NCI-H524 (cell line): ENCODE data around the gene ADAMTS7.
"Not testable (repeated sequence)": the region's sequence is repeated elsewhere in the genome, so short reads cannot be mapped to it uniquely, and the experiment has no call there.

Experiments used
- DNase-seq, 2 experiments: peaks; one replicate each; lab custom pipeline; 2025; lab: John Stamatoyannopoulos, UW

Gene ADAMTS7

GRCh38 chr15:78763796-78764241, 47.4 kb downstream of the ADAMTS7 start:
- no peak for DNase-seq

- no peak for DNase-seq
Measured at GRCh38 chr15:78762985-78763795, 48.1 kb downstream of the ADAMTS7 start.

GRCh38 chr15:78762386-78762961, 48.8 kb downstream of the ADAMTS7 start:
- not testable (repeated sequence) for DNase-seq

DNA sequence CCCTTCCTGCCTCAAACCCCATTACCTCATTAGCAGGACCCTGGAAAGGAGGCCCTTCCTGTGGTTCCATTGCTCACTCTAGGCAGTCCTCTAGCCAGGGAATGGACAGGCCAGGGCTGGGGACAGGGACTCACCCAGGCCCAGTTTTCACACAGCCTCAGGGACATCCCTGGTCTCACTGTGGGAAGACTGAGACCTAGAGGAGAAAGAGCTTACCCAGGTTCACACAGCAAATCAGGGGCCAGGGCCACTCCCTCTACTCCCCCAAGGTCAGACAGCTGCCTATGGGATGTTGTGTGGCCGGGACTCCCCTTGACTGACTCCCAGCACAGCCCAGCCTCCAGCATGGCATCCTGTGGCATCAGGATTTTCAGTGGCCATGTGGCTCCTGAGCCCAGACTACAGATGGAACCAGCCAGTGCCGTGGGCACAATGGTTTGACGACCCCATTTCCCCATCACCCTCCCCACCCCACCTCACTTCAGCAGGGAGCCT, 49.3 kb downstream of the ADAMTS7 start:
- no peak for DNase-seq

GRCh38 chr15:78761475-78761874, 49.8 kb downstream of the ADAMTS7 start:
- DNase-seq = not testable (repeated sequence)

DNA sequence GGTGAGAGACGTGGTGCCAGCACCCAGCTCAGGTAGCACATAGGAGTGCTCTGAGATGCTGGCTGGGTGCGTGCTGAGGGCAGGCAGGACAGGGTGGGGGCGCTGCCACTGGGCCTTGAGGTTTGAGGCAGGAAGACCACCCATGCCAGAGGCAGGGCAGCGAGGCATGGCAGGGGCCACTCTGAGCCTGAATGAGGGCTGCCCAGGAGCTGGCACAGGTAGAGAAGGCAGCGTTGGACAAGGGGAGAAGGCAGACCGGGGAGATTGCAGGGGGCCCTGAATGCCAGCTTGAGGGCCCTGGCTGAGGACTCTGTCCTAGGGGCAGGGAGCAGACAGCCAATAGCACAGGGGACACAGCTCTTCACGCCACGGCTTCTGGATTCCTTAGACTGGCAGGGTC, 50.2 kb downstream of the ADAMTS7 start:
- no peak for DNase-seq

GRCh38 chr15:78760091-78760882, 51.0 kb downstream of the ADAMTS7 start:
- DNase-seq = peak in 1 of 2 experiments; percentile 38

GRCh38 chr15:78759361-78759998, 51.8 kb downstream of the ADAMTS7 start:
- DNase-seq = not testable (repeated sequence)

- DNase-seq = not testable (repeated sequence)
Measured at GRCh38 chr15:78758486-78759200, 52.6 kb downstream of the ADAMTS7 start.

DNA sequence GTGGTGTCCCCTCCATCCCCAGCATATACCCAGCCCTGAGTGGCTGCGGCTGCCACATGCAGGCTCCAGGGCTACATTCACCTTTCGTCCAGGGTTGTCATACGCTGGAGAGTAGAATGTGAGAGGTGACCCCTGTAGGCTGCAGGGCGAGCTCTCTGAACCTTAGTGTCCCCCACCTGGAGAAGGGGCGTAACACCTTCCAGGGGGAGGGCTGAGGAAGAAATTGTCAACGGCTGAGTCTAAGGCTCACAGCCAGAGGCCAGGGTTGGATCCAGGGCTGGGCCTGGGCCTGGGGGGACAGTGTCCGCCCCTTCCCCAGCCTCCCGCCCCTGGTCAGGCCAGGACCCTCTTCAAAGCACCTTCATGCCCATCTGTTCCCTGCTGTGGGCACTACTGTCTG, 53.2 kb downstream of the ADAMTS7 start:
- not testable (repeated sequence) for DNase-seq

- DNase-seq = no peak
Measured at GRCh38 chr15:78757636-78757905, 53.7 kb downstream of the ADAMTS7 start.

GRCh38 chr15:78756781-78757635, 54.3 kb downstream of the ADAMTS7 start:
- not testable (repeated sequence) for DNase-seq

DNA sequence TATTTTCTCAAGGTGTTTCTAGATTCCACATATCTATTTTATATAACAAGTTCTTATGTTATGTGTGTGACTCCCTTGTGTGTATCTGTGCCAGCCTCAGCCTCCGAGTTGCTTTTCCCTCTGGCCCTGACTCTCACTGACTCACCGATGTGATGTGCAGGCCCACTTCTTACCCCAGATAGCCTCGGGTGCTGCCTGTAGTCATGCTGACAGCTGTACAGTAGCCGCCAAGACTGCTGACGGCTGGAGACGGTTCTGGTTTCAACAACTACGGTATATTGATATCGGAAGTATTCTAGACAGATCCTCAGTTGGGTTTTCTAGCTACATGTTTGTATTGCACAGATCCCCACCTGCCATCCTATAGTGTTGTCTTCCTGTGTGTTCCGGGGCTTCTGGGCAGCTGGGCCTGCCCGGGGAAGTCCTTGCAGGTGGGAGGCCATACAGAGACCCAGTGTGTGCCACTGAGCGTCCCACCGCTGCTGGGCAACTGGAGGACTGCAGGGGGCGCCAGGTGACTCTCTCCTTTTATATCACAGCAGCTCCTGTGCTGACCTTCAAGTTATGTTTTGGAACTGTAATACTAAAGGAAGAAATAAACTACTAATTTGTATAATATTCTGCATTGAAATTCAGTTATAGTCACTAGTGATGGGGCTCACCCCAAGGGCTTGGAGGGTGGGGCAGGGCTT, 55.2 kb downstream of the ADAMTS7 start:
- DNase-seq = peak in 1 of 2 experiments; percentile 52

DNA sequence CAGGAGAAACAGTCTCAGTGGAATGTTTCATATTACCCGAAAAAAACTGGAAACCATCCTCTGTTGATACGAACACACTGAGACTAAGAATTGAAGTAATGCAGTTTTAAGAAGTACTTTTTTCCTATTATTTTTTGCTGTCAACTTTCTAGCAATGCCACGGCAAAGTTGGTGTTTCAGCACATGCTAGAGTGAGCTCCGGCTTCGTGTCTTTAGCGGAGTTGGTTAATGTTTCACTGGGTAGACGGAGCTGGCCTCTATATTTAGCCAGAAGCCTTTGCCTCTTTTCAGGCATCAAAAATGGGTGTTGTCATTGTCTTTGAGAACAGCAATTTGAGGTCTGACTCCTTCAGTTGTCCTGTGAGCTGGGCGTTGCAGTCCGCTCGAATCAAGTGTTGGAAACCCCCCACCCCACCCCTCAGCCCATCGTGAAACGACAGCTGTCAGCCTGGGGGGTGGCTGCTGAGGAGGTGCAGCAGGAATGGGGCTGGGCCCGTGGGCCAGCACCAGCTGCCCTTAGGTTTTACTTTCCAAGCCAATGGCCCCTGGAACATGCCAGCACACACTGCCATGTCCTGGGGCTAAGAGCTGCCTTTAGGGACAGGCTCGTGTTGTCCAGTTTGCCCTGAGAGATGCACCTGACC, 56.5 kb downstream of the ADAMTS7 start:
- peak in 1 of 2 experiments; percentile 60 for DNase-seq

DNA sequence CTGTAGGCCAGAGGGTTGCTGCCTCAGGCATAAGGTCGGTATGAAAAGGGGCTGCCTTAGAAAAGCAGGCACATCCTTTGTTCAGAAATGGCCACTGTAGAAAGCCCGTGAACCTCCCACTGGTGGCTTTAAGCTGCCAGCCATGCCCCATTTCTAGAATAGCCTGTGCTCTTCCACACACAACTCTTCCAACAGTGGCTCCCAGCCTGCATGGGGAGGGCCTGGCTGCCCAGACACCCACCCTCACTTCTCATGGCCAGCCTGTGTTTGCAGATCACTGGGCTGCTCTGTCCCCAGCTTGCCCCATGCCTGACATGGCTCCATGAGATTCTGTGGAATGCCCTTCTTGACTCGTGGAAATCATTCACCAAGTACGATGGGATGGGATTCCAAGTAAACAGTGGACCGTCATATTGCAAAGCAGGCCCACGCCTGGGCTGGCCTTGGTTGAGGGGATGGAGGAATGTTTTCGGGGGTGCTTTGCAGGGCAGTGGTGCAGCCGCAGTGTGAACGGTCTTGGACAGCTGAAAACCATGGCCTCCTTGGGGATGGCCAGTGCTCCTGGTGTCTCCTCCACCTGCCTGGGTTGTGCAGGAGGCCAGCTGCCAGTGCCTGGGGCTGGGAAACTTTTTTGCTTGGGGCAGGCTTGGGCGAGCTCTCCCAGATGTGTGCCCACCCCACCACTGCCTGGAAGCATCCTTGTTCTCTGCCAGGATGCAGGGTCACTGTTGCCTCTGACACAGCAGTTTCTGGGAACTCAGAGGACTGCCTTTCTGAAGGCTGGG, 57.3 kb downstream of the ADAMTS7 start:
- DNase-seq = not testable (repeated sequence)

- DNase-seq = not testable (repeated sequence)
Measured at GRCh38 chr15:78753359-78753659, 58.0 kb downstream of the ADAMTS7 start.

DNA sequence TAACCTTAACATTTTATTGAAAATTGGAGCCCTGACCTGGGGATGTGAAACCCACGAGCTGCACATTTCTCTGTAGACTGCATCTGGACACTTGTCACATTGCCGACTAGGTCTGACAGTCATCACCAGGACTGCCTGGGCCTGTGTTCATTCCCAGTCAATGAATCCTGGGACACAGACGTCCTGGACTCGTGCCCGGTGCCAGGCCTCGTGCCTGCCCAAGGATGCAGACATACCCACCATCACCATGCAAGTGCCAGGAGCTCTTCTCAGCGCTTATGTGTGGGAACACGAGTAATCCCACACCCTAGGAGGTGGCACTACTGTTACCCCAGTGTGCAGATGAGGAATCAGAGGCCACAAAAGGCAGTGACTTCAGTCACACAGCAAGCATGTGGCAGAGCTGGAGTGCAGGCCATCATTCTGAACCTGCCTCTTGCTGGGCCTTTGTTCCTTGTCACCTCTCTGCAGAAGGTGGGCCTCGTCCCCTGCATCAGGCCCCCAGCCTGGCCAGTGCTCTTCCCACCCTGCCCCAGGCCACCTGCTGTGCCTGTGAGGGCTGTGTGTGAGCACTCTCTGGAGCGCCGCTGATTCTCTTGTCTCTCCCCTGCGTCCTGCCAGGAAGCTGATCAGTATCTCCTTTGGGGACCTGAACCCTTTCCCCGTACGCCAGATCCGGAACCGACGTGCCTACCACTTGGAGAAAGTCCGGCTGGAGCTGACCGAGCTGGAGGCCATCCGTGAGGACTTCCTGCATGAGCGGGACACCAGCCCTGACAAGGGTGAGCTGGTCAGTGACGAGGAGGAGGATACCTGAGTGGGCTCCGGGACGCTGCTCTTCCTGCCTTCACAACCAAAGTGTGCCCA, 58.5 kb downstream of the ADAMTS7 start:
- no peak for DNase-seq

DNA sequence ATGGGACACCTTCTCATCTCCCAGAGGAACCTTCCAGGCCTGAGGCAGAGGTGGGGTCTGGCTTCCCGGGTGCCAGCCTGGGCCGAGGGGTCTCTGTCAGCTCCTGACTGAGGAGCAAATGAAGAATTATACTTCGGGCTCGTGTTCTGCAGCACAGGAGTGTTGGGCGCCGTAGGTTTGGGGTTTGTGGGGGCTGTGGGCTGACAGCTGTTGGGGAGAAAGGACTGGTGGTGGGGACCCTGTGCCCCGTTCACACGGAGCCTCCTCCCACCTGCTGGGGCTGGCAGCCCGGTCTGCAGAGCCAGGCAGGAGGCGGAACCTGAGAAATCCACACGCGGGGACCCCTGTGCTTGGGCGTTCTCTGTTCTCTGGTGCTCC, 59.7 kb downstream of the ADAMTS7 start:
- no peak for DNase-seq
